ENCODE data around the gene SUZ12.
"Not testable (repeated sequence)": the region's sequence is repeated elsewhere in the genome, so short reads cannot be mapped to it uniquely, and the experiment has no call there.

Gene SUZ12

DNA sequence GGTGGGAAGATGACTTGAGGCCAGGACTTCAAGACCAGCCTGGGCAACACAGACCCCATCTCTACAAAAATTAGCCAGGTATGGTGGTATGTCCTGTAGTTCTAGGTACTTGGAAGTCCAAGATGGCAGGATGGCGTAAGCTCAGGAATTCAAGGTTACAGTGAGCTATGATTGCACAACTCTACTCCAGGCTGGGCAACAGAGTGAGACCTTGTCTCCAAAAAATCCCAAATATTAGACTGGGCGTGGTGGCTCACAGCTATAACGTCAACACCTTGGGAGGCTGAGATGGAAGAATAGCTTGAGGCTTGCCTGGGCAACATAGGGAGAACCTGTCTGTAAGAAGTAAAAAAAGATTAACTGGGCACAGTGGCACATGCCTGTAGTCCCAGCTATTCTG is 30.8 kb downstream of the SUZ12 start:
- peak overlapping the region; percentile 79 for H3K27ac Mint-ChIP-seq
- H3K27me3 Mint-ChIP-seq (ENCODE audit: low read depth, poor library complexity) = no peaks in the 10 kb centered on the region
- no peak for DNase-seq
- H3K36me3 Mint-ChIP-seq (ENCODE audit: low read depth) = peaks cover 64% of the 10 kb centered on the region
- H3K4me3 Mint-ChIP-seq = no peak overlapping the region
- H3K9me3 Mint-ChIP-seq = no peaks in the 10 kb centered on the region
- H3K4me1 Mint-ChIP-seq = no peaks in the 10 kb centered on the region
- TF ChIP-seq, protein P1, sequence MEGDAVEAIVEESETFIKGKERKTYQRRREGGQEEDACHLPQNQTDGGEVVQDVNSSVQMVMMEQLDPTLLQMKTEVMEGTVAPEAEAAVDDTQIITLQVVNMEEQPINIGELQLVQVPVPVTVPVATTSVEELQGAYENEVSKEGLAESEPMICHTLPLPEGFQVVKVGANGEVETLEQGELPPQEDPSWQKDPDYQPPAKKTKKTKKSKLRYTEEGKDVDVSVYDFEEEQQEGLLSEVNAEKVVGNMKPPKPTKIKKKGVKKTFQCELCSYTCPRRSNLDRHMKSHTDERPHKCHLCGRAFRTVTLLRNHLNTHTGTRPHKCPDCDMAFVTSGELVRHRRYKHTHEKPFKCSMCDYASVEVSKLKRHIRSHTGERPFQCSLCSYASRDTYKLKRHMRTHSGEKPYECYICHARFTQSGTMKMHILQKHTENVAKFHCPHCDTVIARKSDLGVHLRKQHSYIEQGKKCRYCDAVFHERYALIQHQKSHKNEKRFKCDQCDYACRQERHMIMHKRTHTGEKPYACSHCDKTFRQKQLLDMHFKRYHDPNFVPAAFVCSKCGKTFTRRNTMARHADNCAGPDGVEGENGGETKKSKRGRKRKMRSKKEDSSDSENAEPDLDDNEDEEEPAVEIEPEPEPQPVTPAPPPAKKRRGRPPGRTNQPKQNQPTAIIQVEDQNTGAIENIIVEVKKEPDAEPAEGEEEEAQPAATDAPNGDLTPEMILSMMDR (IDR thresholded peaks at IDR 0.05) = no peak

DNA sequence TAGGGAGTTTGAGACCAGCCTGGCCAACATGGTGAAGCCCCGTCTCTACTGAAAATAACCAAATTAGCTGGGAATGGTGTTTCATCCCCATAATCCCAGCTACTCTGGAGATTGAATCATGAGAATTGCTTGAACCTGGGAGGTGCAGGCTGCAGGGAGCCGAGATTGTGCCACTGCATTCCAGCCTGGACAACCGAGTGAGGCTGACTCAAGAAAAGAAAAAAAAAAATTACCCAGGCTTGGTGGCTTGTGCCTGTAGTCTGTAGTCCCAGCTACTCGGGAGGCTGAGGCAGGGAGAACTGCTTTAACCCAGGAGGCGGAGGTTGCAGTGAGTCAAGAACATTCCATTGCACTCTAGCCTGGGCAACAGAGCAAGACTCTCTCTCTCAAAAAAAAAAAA is 33.6 kb downstream of the SUZ12 start:
- not testable (repeated sequence) for H3K27ac Mint-ChIP-seq; DNase-seq; H3K4me1 Mint-ChIP-seq; H3K27me3 Mint-ChIP-seq (ENCODE audit: low read depth, poor library complexity); H3K9me3 Mint-ChIP-seq; H3K4me3 Mint-ChIP-seq
- peaks cover 41% of the 10 kb centered on the region for H3K36me3 Mint-ChIP-seq (ENCODE audit: low read depth)

DNA sequence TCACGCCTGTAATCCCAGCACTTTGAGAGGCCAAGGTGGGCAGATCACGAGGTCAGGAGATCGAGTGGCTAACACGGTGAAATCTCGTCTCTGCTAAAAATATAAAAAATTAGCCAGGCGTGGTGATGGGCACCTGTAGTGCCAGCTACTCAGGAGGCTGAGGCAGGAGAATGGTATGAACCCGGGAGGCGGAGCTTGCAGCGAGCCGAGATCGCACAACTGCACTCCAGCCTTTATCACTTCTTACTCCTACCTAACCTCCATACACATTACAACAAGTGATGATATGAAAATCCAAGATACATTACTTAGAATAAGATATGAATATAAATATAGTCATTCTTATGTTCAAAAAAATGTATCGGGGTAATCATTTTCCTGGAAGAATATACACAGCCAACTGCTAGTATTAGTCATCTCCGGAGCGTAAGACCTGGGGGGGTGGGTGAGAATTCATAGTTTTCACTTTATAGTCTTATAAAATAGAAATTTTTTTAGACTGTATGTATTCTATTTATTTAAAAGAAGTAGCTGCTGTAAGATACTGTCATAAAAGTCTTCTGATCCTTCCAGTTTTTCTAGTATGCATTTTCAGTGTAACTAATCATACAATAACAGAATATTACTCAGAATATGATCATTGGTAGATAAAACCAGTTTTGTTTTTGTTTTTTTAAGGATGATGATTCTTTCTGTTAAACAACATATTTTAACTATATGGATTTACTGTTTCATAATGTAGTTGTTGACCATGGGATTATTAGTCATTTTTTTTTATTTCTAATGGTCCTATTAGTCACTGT is 37.7 kb downstream of the SUZ12 start:
- not testable (repeated sequence) for DNase-seq; H3K27ac Mint-ChIP-seq; H3K4me1 Mint-ChIP-seq; H3K4me3 Mint-ChIP-seq; H3K27me3 Mint-ChIP-seq (ENCODE audit: low read depth, poor library complexity); H3K9me3 Mint-ChIP-seq
- H3K36me3 Mint-ChIP-seq (ENCODE audit: low read depth) = peaks cover 29% of the 10 kb centered on the region

DNA sequence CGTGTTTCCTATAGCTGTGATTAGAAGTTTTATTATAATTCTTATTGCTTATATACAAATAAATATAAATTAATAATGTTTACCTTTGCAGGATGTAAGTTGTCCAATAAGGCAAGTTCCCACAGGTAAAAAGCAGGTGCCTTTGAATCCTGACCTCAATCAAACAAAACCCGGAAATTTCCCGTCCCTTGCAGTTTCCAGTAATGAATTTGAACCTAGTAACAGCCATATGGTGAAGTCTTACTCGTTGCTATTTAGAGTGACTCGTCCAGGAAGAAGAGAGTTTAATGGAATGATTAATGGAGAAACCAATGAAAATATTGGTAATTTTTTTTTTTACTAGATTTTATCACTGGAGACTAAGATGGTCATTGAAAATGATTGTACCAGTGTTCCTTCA is 38.6 kb downstream of the SUZ12 start:
- not testable (repeated sequence) for H3K4me1 Mint-ChIP-seq; H3K4me3 Mint-ChIP-seq; DNase-seq; H3K27me3 Mint-ChIP-seq (ENCODE audit: low read depth, poor library complexity); H3K9me3 Mint-ChIP-seq
- H3K36me3 Mint-ChIP-seq (ENCODE audit: low read depth) = peaks cover 36% of the 10 kb centered on the region
- H3K27ac Mint-ChIP-seq = peak overlapping the region; percentile 54

DNA sequence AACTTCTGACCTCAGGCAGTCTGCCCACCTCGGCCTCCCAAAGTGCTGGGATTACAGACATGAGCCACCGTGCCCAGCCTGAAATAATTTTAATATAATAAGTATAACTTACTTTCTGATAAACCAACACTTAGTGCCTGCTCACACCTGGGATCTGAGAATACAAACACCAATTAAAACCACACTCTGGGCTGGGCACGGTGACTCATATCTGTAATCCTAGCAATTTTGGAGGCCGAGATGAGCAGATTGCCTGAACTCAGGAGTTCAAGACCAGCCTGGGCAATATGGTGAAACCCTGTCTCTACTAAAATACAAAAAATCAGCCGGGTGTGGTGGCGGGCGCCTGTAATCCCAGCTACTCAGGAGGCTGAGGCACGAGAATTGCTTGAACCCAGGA is 55.0 kb downstream of the SUZ12 start:
- H3K4me1 Mint-ChIP-seq; H3K27ac Mint-ChIP-seq; H3K4me3 Mint-ChIP-seq; H3K27me3 Mint-ChIP-seq (ENCODE audit: low read depth, poor library complexity); DNase-seq; H3K9me3 Mint-ChIP-seq: not testable (repeated sequence)
- peaks cover 66% of the 10 kb centered on the region for H3K36me3 Mint-ChIP-seq (ENCODE audit: low read depth)

DNA sequence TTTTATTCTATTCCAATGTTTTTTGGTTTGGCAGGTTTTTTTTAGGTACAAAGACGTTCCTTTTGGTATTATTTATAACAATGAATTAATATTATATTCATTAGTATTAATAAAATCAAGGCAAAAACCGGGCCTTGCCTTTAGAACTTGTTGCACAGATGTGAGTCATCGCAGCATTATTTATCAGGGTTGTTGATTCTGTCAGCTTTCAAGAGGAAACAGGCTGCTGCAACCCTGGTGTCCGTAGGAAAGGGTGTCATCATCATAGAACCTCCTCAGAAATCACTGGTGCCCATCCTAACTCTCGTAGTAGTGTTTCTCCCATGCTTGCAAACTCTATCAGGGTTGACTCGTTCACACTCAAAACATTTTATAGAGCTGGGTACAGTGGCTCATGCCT is 60.2 kb downstream of the SUZ12 start:
- H3K27me3 Mint-ChIP-seq (ENCODE audit: low read depth, poor library complexity) = no peaks in the 10 kb centered on the region

DNA sequence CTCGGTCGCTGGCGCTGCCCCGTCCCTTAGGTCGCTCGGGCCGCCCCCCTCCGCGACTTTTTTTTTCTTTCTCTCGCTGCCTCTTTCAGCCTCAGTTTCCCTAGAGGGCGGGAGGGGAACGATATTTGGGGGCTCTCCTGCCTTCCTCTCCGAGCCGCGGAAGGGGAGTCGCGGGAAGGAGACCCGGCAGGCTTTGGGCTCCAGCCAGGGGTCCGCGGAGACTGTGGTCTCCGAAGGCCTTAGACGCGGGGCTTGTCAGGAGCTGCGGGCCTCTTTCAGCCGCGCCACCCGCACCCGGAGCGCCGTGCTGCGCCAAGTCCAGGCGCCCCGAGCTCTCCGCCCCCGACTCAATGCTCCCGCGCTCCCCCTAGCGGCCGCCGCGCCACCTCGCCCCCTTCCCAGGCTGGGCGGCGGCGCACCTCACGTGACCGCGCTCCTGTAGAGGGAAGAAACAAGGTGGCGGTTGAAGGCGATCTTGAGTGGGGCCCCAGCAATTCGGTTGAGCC is 70.2 kb downstream of the SUZ12 start, which contains the start of gene LRRC37B:
TSS of gene LRRC37B (plus strand) at position 427 of the 506 bp plus-strand sequence. CDS start 14,010 bp downstream, outside the sequence.
- TF ChIP-seq, protein P1 (IDR thresholded peaks at IDR 0.05) = peak; percentile 91
- Mint-ChIP-seq H3K4me1 (peaks cover 28% of the 10 kb centered on the region), H3K36me3 (ENCODE audit: low read depth) (peaks cover 21% of the 10 kb centered on the region)

More for the DNA sequence above, 60.2 kb downstream of the SUZ12 start:
- Mint-ChIP-seq H3K9me3 (no peaks in the 10 kb centered on the region), H3K4me3 (no peak overlapping the region), H3K27ac (no peak overlapping the region), H3K4me1 (no peaks in the 10 kb centered on the region), H3K36me3 (ENCODE audit: low read depth) (peaks cover 60% of the 10 kb centered on the region)
- TF ChIP-seq, protein P1 (IDR thresholded peaks at IDR 0.05) = no peak
- no peak for DNase-seq

More for the DNA sequence above, 70.2 kb downstream of the SUZ12 start, which contains the start of gene LRRC37B:
- H3K27me3 Mint-ChIP-seq (ENCODE audit: low read depth, poor library complexity) = peaks cover 14% of the 10 kb centered on the region
- DNase-seq = peak; percentile 92
- H3K4me3 Mint-ChIP-seq = peak within 1 kb of the TSS; percentile 91
- H3K27ac Mint-ChIP-seq = peak within 1 kb of the TSS; percentile 71
- H3K9me3 Mint-ChIP-seq = peaks cover 3% of the 10 kb centered on the region
